ENCODE data around the gene FOXC2. TPM values are rescaled to one million over a fixed set of nuclear protein-coding genes. Genes with fewer than 3 reads are reported as not detected.

Gene FOXC2
- total and polyA plus RNA-seq, 2 of the 13 experiments (the other 11 are each of a cell fraction or from before 2014, with no cell fraction given) = not detected

GRCh38 chr16:86575754-86576557, 9.3 kb downstream of the FOXC2 start (continued):
- TF ChIP-seq ZNF160 (CRISPR knock-in tag; IDR thresholded peaks at IDR 0.05) = no peak
- no peak for TF ChIP-seq FOXP4 (CRISPR knock-in tag; IDR thresholded peaks at IDR 0.05)
- no peak for TF ChIP-seq KAT8 (CRISPR knock-in tag; IDR thresholded peaks at IDR 0.05)
- TF ChIP-seq SMYD3 (CRISPR knock-in tag; IDR thresholded peaks at IDR 0.05) = no peak
- no peak for TF ChIP-seq SNAPC4 (CRISPR knock-in tag; IDR thresholded peaks at IDR 0.05)
- no peak for TF ChIP-seq ZBTB44 (CRISPR knock-in tag; IDR thresholded peaks at IDR 0.05)
- TF ChIP-seq, protein P1, sequence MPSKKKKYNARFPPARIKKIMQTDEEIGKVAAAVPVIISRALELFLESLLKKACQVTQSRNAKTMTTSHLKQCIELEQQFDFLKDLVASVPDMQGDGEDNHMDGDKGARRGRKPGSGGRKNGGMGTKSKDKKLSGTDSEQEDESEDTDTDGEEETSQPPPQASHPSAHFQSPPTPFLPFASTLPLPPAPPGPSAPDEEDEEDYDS (CRISPR knock-in tag; IDR thresholded peaks at IDR 0.05) = no peak
- TF ChIP-seq, protein P2, sequence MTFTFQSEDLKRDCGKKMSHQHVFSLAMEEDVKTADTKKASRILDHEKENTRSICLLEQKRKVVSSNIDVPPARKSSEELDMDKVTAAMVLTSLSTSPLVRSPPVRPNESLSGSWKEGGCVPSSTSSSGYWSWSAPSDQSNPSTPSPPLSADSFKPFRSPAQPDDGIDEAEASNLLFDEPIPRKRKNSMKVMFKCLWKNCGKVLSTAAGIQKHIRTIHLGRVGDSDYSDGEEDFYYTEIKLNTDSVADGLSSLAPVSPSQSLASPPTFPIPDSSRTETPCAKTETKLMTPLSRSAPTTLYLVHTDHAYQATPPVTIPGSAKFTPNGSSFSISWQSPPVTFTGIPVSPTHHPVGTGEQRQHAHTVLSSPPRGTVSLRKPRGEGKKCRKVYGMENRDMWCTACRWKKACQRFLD (CRISPR knock-in tag; IDR thresholded peaks at IDR 0.05; ENCODE audit: borderline replicate concordance) = no peak
- no peak for TF ChIP-seq ZNF256 (CRISPR knock-in tag; conservative IDR thresholded peaks at IDR 0.05)
- peak; percentile 79 for TF ChIP-seq SRF (IDR thresholded peaks at IDR 0.05; ENCODE audit: low read depth, low read length)
- TF ChIP-seq, protein P3, sequence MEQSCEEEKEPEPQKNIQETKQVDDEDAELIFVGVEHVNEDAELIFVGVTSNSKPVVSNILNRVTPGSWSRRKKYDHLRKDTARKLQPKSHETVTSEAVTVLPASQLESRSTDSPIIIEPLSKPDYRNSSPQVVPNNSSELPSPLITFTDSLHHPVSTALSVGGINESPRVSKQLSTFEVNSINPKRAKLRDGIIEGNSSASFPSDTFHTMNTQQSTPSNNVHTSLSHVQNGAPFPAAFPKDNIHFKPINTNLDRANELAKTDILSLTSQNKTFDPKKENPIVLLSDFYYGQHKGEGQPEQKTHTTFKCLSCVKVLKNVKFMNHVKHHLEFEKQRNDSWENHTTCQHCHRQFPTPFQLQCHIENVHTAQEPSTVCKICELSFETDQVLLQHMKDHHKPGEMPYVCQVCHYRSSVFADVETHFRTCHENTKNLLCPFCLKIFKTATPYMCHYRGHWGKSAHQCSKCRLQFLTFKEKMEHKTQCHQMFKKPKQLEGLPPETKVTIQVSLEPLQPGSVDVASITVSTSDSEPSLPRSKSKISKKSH (CRISPR knock-in tag; IDR thresholded peaks at IDR 0.05; ENCODE audit: borderline replicate concordance) = no peak
- TF ChIP-seq TARDBP (CRISPR knock-in tag; IDR thresholded peaks at IDR 0.05) = no peak
- TF ChIP-seq ZNF569 (CRISPR knock-in tag; IDR thresholded peaks at IDR 0.05; ENCODE audit: borderline replicate concordance) = no peak
- TF ChIP-seq ZNF557 (CRISPR knock-in tag; IDR thresholded peaks at IDR 0.05) = no peak
- TF ChIP-seq KMT2B (CRISPR knock-in tag; IDR thresholded peaks at IDR 0.05) = no peak
- TF ChIP-seq ZNF121 (CRISPR knock-in tag; IDR thresholded peaks at IDR 0.05) = no peak
- peak; percentile 85 for TF ChIP-seq HOXD1 (CRISPR knock-in tag; IDR thresholded peaks at IDR 0.05)
